ENCODE results near the gene HSPA6.
"Not testable (repeated sequence)": the region's sequence is repeated elsewhere in the genome, so short reads cannot be mapped to it uniquely, and the experiment has no call there.

DNA sequence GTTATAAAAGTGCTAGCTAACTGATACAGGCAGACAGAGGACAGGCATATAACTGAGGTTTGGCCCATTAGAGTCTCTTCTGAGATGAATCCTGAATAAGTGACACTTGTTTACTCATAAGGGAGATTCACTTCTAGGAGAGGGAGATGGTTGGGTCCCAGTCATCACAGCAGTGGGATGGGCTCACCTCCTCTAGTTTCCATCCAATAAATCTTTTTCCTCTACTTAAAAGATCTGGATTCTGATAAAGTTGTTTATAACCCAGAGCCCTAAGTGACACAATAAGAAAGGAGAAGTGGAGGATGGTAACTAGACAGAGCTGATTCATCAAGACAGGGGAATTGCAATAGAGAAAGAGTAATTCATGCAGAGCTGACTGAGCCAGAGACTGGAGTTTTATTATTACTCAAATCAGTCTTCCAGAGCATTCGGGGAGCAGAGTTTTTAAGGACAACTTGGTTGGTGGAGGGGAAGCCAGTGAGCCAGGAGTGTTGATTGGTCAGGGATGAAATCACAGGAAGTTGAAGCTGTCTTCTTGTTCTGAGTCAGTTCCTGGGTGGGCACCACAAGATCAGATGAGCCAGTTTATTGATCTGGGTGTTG, 30.6 kb downstream of the HSPA6 start:
- TF ChIP-seq POLR2A (IDR thresholded peaks at IDR 0.05; ENCODE audit: low read depth, low read length); POLR2AphosphoS5 (IDR thresholded peaks at IDR 0.05; ENCODE audit: low read depth, low read length); TAF1 (IDR thresholded peaks at IDR 0.05; ENCODE audit: borderline replicate concordance, low read depth, low read length): not testable (repeated sequence)

Measured in GM12892 (cell line).